Measurements from ENCODE around the gene UBASH3B.

The UBASH3B gene

DNA sequence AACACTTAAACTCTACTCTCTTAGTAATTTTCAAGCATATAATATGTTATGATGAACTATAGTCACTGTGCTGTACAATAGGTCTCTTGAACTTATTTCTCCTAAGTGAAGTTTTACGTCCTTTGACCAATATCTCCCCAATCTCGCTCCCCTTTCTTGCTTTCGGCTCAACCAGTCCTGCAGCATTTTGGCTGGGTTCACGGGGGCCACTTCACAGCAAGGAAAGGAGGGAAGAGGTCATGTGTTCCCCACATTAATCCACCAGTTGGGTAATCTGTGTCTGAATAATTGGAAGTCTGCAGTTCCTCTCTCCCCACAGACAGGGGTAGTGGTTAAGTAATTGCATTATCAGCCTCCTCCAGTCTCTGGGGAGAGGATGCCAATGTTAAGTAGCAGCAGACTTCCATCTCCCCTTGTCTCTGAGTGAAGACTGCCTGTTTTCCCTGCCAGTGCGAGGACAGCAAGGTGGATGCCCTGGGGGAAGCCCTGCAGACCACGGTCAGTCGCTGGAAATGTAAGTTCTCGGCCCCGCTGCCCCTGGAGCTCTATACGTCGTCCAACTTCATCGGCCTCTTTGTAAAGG is 123.6 kb downstream of the UBASH3B start:
- Histone ChIP-seq H3K9me2 (replicated peaks; ENCODE audit: low read depth, low read length) (no peaks in the 10 kb centered on the region), H3K79me2 (ENCODE audit: insufficient read depth, low read length) (peaks cover 32% of the 10 kb centered on the region), H3K4me1 (ENCODE audit: insufficient read depth, low read length, poor library complexity, severe bottlenecking) (no peaks in the 10 kb centered on the region), H3K27me3 (ENCODE audit: insufficient read depth, low read length, poor library complexity, severe bottlenecking) (no peaks in the 10 kb centered on the region), H3K4me3 (ENCODE audit: low read length, poor library complexity, severe bottlenecking) (no peak overlapping the region), H2AFZ (ENCODE audit: low read length) (no peak overlapping the region), H3F3A (ENCODE audit: low read depth) (no peaks in the 10 kb centered on the region; the same call in 1 of the 2 replicates), H4K20me1 (ENCODE audit: insufficient read depth, low read length, poor library complexity, severe bottlenecking) (peaks cover 16% of the 10 kb centered on the region), H3K36me3 (ENCODE audit: insufficient read depth, low read length) (peaks cover 88% of the 10 kb centered on the region), H3K4me2 (ENCODE audit: low read depth, low read length, poor library complexity, severe bottlenecking) (no peak overlapping the region), H3K9me3 (ENCODE audit: insufficient read depth, low read depth, low read length) (no peaks in the 10 kb centered on the region), H3K9ac (ENCODE audit: low read depth, low read length, poor library complexity, severe bottlenecking) (no peak overlapping the region)
- TF ChIP-seq EZH2phosphoT487 (IDR thresholded peaks at IDR 0.05; ENCODE audit: borderline replicate concordance): no peak
- TF ChIP-seq CTCF (conservative IDR thresholded peaks at IDR 0.05; ENCODE audit: low read length): no peak

DNA sequence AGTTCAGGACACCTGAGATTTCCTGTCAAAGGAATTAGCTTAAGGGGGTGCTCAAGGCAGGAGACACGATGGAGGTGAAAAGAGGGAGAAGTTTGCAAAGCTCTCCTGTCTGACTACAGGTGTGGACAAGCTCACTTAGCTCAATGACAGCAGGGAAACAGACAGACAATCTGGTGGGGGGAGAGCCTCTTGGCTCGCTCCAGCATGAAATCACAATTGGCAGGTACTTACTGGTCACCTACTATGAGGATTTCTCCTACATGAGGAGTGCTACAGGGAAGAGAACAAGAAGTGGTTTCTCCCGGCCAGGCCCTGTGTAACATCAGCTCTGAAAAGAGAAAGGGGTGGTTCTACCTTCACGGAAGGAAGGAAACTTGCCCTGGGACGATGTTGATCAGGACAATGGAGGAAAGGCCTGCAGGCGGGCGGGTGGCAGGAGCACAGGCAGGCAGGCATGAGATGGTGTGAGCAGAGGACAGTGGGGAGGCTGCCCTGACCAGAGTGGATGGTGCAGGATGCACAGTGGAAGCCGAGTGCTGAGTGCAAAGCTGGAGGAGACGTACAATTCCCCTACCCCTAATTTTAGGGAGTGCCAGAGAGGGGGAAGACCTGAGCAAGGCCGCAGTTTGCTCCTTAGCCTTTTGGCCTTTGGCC is 124.9 kb downstream of the UBASH3B start:
- no peak overlapping the region for H3K4me2 ChIP-seq (ENCODE audit: low read depth, low read length, poor library complexity, severe bottlenecking)
- H3K9ac ChIP-seq (ENCODE audit: low read depth, low read length, poor library complexity, severe bottlenecking): no peak overlapping the region
- H3K4me3 ChIP-seq (ENCODE audit: low read length, poor library complexity, severe bottlenecking): no peak overlapping the region
- H3K27me3 ChIP-seq (ENCODE audit: insufficient read depth, low read length, poor library complexity, severe bottlenecking): no peaks in the 10 kb centered on the region
- H3K9me3 ChIP-seq (ENCODE audit: insufficient read depth, low read depth, low read length): no peaks in the 10 kb centered on the region
- H3K9me2 ChIP-seq (replicated peaks; ENCODE audit: low read depth, low read length): no peaks in the 10 kb centered on the region
- H2AFZ ChIP-seq (ENCODE audit: low read length): no peak overlapping the region
- peaks cover 12% of the 10 kb centered on the region for H4K20me1 ChIP-seq (ENCODE audit: insufficient read depth, low read length, poor library complexity, severe bottlenecking)
- H3K36me3 ChIP-seq (ENCODE audit: insufficient read depth, low read length): peaks cover 90% of the 10 kb centered on the region
- H3K4me1 ChIP-seq (ENCODE audit: insufficient read depth, low read length, poor library complexity, severe bottlenecking): no peaks in the 10 kb centered on the region
- H3K79me2 ChIP-seq (ENCODE audit: insufficient read depth, low read length): peaks cover 19% of the 10 kb centered on the region
- TF ChIP-seq CTCF (conservative IDR thresholded peaks at IDR 0.05; ENCODE audit: low read length) (no peak), EZH2phosphoT487 (IDR thresholded peaks at IDR 0.05; ENCODE audit: borderline replicate concordance) (no peak)
- no peaks in the 10 kb centered on the region for H3F3A ChIP-seq (ENCODE audit: low read depth)

- peaks cover 91% of the 10 kb centered on the region for H3K36me3 ChIP-seq (ENCODE audit: insufficient read depth, low read length)
- H3K4me2 ChIP-seq (ENCODE audit: low read depth, low read length, poor library complexity, severe bottlenecking): no peak overlapping the region
- TF ChIP-seq CTCF (conservative IDR thresholded peaks at IDR 0.05; ENCODE audit: low read length): peak; percentile 87
- no peak for TF ChIP-seq EZH2phosphoT487 (IDR thresholded peaks at IDR 0.05; ENCODE audit: borderline replicate concordance)
- H3F3A ChIP-seq (ENCODE audit: low read depth): no peaks in the 10 kb centered on the region
- H3K9me3 ChIP-seq (ENCODE audit: insufficient read depth, low read depth, low read length): no peaks in the 10 kb centered on the region
- H2AFZ ChIP-seq (ENCODE audit: low read length): no peak overlapping the region
- no peaks in the 10 kb centered on the region for H3K9me2 ChIP-seq (replicated peaks; ENCODE audit: low read depth, low read length)
- no peaks in the 10 kb centered on the region for H3K4me1 ChIP-seq (ENCODE audit: insufficient read depth, low read length, poor library complexity, severe bottlenecking)
- peaks cover 5% of the 10 kb centered on the region for H4K20me1 ChIP-seq (ENCODE audit: insufficient read depth, low read length, poor library complexity, severe bottlenecking)
- no peak overlapping the region for H3K9ac ChIP-seq (ENCODE audit: low read depth, low read length, poor library complexity, severe bottlenecking)
- no peaks in the 10 kb centered on the region for H3K27me3 ChIP-seq (ENCODE audit: insufficient read depth, low read length, poor library complexity, severe bottlenecking)
- no peak overlapping the region for H3K4me3 ChIP-seq (ENCODE audit: low read length, poor library complexity, severe bottlenecking)
- H3K79me2 ChIP-seq (ENCODE audit: insufficient read depth, low read length): peaks cover 8% of the 10 kb centered on the region
Measured at GRCh38 chr11:122781378-122782195, 126.1 kb downstream of the UBASH3B start.
